Measurements from ENCODE around the gene SHH. TPM values are rescaled to one million over a fixed set of nuclear protein-coding genes. Genes with fewer than 3 reads are reported as not detected.

Gene SHH
- polyA plus RNA-seq, 1 donor from 2014 or later, result 1.5 TPM

- no peaks in the 10 kb centered on the region for H3F3A ChIP-seq (ENCODE audit: insufficient read depth, low read length, poor library complexity, severe bottlenecking)
- H3K27me3 ChIP-seq (ENCODE audit: insufficient read depth, low read depth, low read length), result peaks cover 2% of the 10 kb centered on the region
- H3K4me3 ChIP-seq (ENCODE audit: low read length), result no peak overlapping the region
- no peaks in the 10 kb centered on the region for H3K36me3 ChIP-seq (ENCODE audit: insufficient read depth, low read length)
- H2AFZ ChIP-seq (ENCODE audit: low read depth, low read length), result no peak overlapping the region
- no peak overlapping the region for H3K4me2 ChIP-seq (ENCODE audit: low read length)
- H3K9ac ChIP-seq (ENCODE audit: low read length), result no peak overlapping the region
- no peak overlapping the region for H3K27ac ChIP-seq (ENCODE audit: low read length)
- H3K9me2 ChIP-seq (ENCODE audit: insufficient read depth, low read length), result no peaks in the 10 kb centered on the region
- H3K79me2 ChIP-seq (replicated peaks; ENCODE audit: insufficient read depth, low read length), result no peaks in the 10 kb centered on the region
- TF ChIP-seq EZH2 (IDR thresholded peaks at IDR 0.05; ENCODE audit: borderline replicate concordance, insufficient read depth, low read length, poor library complexity, severe bottlenecking), result no peak
- H3K9me3 ChIP-seq (ENCODE audit: low read length), result no peaks in the 10 kb centered on the region
- H4K20me1 ChIP-seq (ENCODE audit: insufficient read depth), result no peaks in the 10 kb centered on the region
These were observed 13.1 kb upstream of the SHH start for GRCh38 chr7:155825336-155825735.

- Histone ChIP-seq H3K9ac (ENCODE audit: low read length) (no peak overlapping the region), H3K9me2 (ENCODE audit: insufficient read depth, low read length) (no peaks in the 10 kb centered on the region), H3K9me3 (ENCODE audit: low read length) (no peaks in the 10 kb centered on the region), H3K27ac (ENCODE audit: low read length) (no peak overlapping the region), H3K4me3 (ENCODE audit: low read length) (no peak overlapping the region), H3K79me2 (replicated peaks; ENCODE audit: insufficient read depth, low read length) (no peaks in the 10 kb centered on the region), H3K4me2 (ENCODE audit: low read length) (no peak overlapping the region), H2AFZ (ENCODE audit: low read depth, low read length) (no peak overlapping the region), H3F3A (ENCODE audit: insufficient read depth, low read length, poor library complexity, severe bottlenecking) (no peaks in the 10 kb centered on the region), H3K27me3 (ENCODE audit: insufficient read depth, low read depth, low read length) (peaks cover 2% of the 10 kb centered on the region), H3K36me3 (ENCODE audit: insufficient read depth, low read length) (no peaks in the 10 kb centered on the region), H4K20me1 (ENCODE audit: insufficient read depth) (no peaks in the 10 kb centered on the region)
- no peak for TF ChIP-seq POLR2AphosphoS5 (IDR thresholded peaks at IDR 0.05)
- TF ChIP-seq MXI1 (conservative IDR thresholded peaks at IDR 0.05; ENCODE audit: poor library complexity, severe bottlenecking), result no peak
- TF ChIP-seq EZH2 (IDR thresholded peaks at IDR 0.05; ENCODE audit: borderline replicate concordance, insufficient read depth, low read length, poor library complexity, severe bottlenecking), result no peak
- TF ChIP-seq RAD21 (conservative IDR thresholded peaks at IDR 0.05), result no peak
- TF ChIP-seq TAF1 (IDR thresholded peaks at IDR 0.05; ENCODE audit: low read depth), result no peak
These were observed 12.1 kb upstream of the SHH start for GRCh38 chr7:155824227-155824886.

- Histone ChIP-seq H3K27ac (ENCODE audit: low read length) (no peak overlapping the region), H3K9me2 (ENCODE audit: insufficient read depth, low read length) (no peaks in the 10 kb centered on the region), H3K27me3 (ENCODE audit: insufficient read depth, low read depth, low read length) (peaks cover 2% of the 10 kb centered on the region)
These were observed 9.6 kb upstream of the SHH start for GRCh38 chr7:155821851-155822250.

More at GRCh38 chr7:155821851-155822250, 9.6 kb upstream of the SHH start:
- no peak overlapping the region for H3K9ac ChIP-seq (ENCODE audit: low read length)
- no peaks in the 10 kb centered on the region for H3K36me3 ChIP-seq (ENCODE audit: insufficient read depth, low read length)
- H3K4me3 ChIP-seq (ENCODE audit: low read length), result no peak overlapping the region
- H3K4me2 ChIP-seq (ENCODE audit: low read length), result no peak overlapping the region
- no peak for TF ChIP-seq SMC3 (conservative IDR thresholded peaks at IDR 0.05; ENCODE audit: poor library complexity)
- TF ChIP-seq POLR2AphosphoS5 (IDR thresholded peaks at IDR 0.05), result no peak
- TF ChIP-seq CTCF (IDR thresholded peaks at IDR 0.05; ENCODE audit: poor library complexity, severe bottlenecking), result no peak
- H3K9me3 ChIP-seq (ENCODE audit: low read length), result no peaks in the 10 kb centered on the region
- H4K20me1 ChIP-seq (ENCODE audit: insufficient read depth), result no peaks in the 10 kb centered on the region
- no peak overlapping the region for H2AFZ ChIP-seq (ENCODE audit: low read depth, low read length)
- H3F3A ChIP-seq (ENCODE audit: insufficient read depth, low read length, poor library complexity, severe bottlenecking), result no peaks in the 10 kb centered on the region
- H3K79me2 ChIP-seq (replicated peaks; ENCODE audit: insufficient read depth, low read length), result no peaks in the 10 kb centered on the region
